ENCODE measurements around the gene HOXC5.

- TF ChIP-seq, protein P1, sequence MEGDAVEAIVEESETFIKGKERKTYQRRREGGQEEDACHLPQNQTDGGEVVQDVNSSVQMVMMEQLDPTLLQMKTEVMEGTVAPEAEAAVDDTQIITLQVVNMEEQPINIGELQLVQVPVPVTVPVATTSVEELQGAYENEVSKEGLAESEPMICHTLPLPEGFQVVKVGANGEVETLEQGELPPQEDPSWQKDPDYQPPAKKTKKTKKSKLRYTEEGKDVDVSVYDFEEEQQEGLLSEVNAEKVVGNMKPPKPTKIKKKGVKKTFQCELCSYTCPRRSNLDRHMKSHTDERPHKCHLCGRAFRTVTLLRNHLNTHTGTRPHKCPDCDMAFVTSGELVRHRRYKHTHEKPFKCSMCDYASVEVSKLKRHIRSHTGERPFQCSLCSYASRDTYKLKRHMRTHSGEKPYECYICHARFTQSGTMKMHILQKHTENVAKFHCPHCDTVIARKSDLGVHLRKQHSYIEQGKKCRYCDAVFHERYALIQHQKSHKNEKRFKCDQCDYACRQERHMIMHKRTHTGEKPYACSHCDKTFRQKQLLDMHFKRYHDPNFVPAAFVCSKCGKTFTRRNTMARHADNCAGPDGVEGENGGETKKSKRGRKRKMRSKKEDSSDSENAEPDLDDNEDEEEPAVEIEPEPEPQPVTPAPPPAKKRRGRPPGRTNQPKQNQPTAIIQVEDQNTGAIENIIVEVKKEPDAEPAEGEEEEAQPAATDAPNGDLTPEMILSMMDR (IDR thresholded peaks at IDR 0.05; ENCODE audit: insufficient read depth, low read depth, low read length), result no peak
- no peak for TF ChIP-seq EZH2 (IDR thresholded peaks at IDR 0.05; ENCODE audit: insufficient read depth, low read length)
Measured at GRCh38 chr12:54017027-54017788, 15.6 kb upstream of the HOXC5 start.
